Osteoblast (primary cell): ENCODE measurements around the gene ATXN7L1. TPM values are rescaled to one million over a fixed set of nuclear protein-coding genes. Genes with fewer than 3 reads are reported as not detected.

Experiments
- DNase-seq: peaks from one replicate; pipeline ENCODE4 v3.0.0; 2011; ENCODE audit warnings: low spot score, mixed read lengths; ENCODE audit not compliant: insufficient read length; ENCODE audit errors: missing footprints
- H2AFZ ChIP-seq: 2 replicates; pipeline ENCODE4 v1.6.0; 2011; ENCODE audit warnings: mild to moderate bottlenecking, low read length
- H3K27ac ChIP-seq: 2 replicates; pipeline ENCODE4 v1.5.1; 2011; ENCODE audit warnings: mild to moderate bottlenecking, low read depth, low read length, moderate library complexity
- H3K27me3 ChIP-seq: 2 replicates; pipeline ENCODE4 v1.6.0; 2012; ENCODE audit warnings: mild to moderate bottlenecking, control low read depth, inconsistent platforms, low read length, moderate library complexity; ENCODE audit not compliant: insufficient read depth
- H3K36me3 ChIP-seq: 2 replicates; pipeline ENCODE4 v1.5.1; 2011; ENCODE audit warnings: mild to moderate bottlenecking, low read length, control low read depth, moderate library complexity; ENCODE audit not compliant: insufficient read depth
- H3K4me1 ChIP-seq: 2 replicates; pipeline ENCODE4 v1.5.1; 2011; ENCODE audit warnings: mild to moderate bottlenecking, low read length, control low read depth, moderate library complexity; ENCODE audit not compliant: insufficient read depth
- H3K4me2 ChIP-seq: 2 replicates; pipeline ENCODE4 v1.6.0; 2011; ENCODE audit warnings: mild to moderate bottlenecking, low read length; ENCODE audit not compliant: insufficient read depth
- H3K4me3 ChIP-seq: fragments of 200-600 bp; sonication (generic); 3 replicates; pipeline ENCODE4 v1.5.1; 2012; ENCODE audit warnings: mild to moderate bottlenecking, low read length, inconsistent platforms; ENCODE audit not compliant: insufficient read depth
- H3K79me2 ChIP-seq: 2 replicates; pipeline ENCODE4 v1.6.0; 2012; ENCODE audit warnings: mild to moderate bottlenecking, low read length, control low read depth, inconsistent platforms; ENCODE audit not compliant: insufficient read depth
- H3K9me3 ChIP-seq: 2 replicates; pipeline ENCODE4 v1.5.1; 2011; ENCODE audit warnings: low read depth, low read length, control low read depth
- H4K20me1 ChIP-seq: 2 replicates; pipeline ENCODE4 v1.6.0; 2012; ENCODE audit warnings: mild to moderate bottlenecking, low read length, control low read depth; ENCODE audit not compliant: insufficient read depth
- CTCF ChIP-seq: IDR thresholded peaks from 2 replicates; pipeline ENCODE4 v1.5.1; 2011; ENCODE audit warnings: mild to moderate bottlenecking, low read depth, low read length, moderate library complexity; ENCODE audit errors: extremely low read depth
- total RNA-seq: library from RNA; depleted of rRNA; stranded (reverse); fragments of >200 nt; gene quantifications from 2 replicates; pipeline ENCODE4 v1.2.3, GENCODE V29; 2012

ATXN7L1 gene
- total RNA-seq, 1 donor = 9.0 TPM

- no peak overlapping the region for H3K4me2 ChIP-seq
- no peak overlapping the region for H3K4me3 ChIP-seq
- no peak for DNase-seq
- peaks cover 9% of the 10 kb centered on the region for H3K27me3 ChIP-seq
- peak; percentile 12 for TF ChIP-seq CTCF
- H3K9me3 ChIP-seq = no peaks in the 10 kb centered on the region
- H3K27ac ChIP-seq = no peak overlapping the region
- peaks cover 2% of the 10 kb centered on the region for H3K4me1 ChIP-seq
- H2AFZ ChIP-seq = no peak overlapping the region
- no peaks in the 10 kb centered on the region for H3K36me3 ChIP-seq
- H4K20me1 ChIP-seq = no peaks in the 10 kb centered on the region
- no peaks in the 10 kb centered on the region for H3K79me2 ChIP-seq
Measured at GRCh38 chr7:105594034-105594433, 282.4 kb downstream of the ATXN7L1 start.

GRCh38 chr7:105591522-105591921 lies 284.9 kb downstream of the ATXN7L1 start:
- Histone ChIP-seq H3K4me1 (peaks cover 2% of the 10 kb centered on the region), H3K79me2 (no peaks in the 10 kb centered on the region), H2AFZ (no peak overlapping the region), H4K20me1 (no peaks in the 10 kb centered on the region), H3K36me3 (no peaks in the 10 kb centered on the region), H3K27ac (no peak overlapping the region), H3K4me3 (no peak overlapping the region), H3K27me3 (peaks cover 2% of the 10 kb centered on the region), H3K9me3 (no peaks in the 10 kb centered on the region), H3K4me2 (no peak overlapping the region)
- no peak for DNase-seq
- TF ChIP-seq CTCF = no peak

GRCh38 chr7:105590793-105591192 lies 285.6 kb downstream of the ATXN7L1 start:
- Histone ChIP-seq H3K79me2 (no peaks in the 10 kb centered on the region), H4K20me1 (no peaks in the 10 kb centered on the region), H2AFZ (no peak overlapping the region), H3K9me3 (no peaks in the 10 kb centered on the region), H3K4me1 (peaks cover 2% of the 10 kb centered on the region), H3K27me3 (peaks cover 2% of the 10 kb centered on the region), H3K4me2 (no peak overlapping the region), H3K27ac (no peak overlapping the region), H3K36me3 (no peaks in the 10 kb centered on the region), H3K4me3 (no peak overlapping the region)
- DNase-seq = no peak
- no peak for TF ChIP-seq CTCF

GRCh38 chr7:105589356-105590077 lies 286.9 kb downstream of the ATXN7L1 start:
- H3K36me3 ChIP-seq = no peaks in the 10 kb centered on the region
- no peaks in the 10 kb centered on the region for H4K20me1 ChIP-seq
- peak; percentile 93 for DNase-seq
- H3K27ac ChIP-seq = no peak overlapping the region
- peaks cover 2% of the 10 kb centered on the region for H3K4me1 ChIP-seq
- H3K79me2 ChIP-seq = no peaks in the 10 kb centered on the region
- H3K27me3 ChIP-seq = peaks cover 2% of the 10 kb centered on the region
- H2AFZ ChIP-seq = peak overlapping the region; percentile 37
- TF ChIP-seq CTCF = peak; percentile 85
- H3K9me3 ChIP-seq = no peaks in the 10 kb centered on the region
- H3K4me3 ChIP-seq = no peak overlapping the region
- no peak overlapping the region for H3K4me2 ChIP-seq
